Cardiac fibroblast (primary cell): ENCODE data around the gene KRTAP10-2.

Experiments used
- DNase-seq, 2 donors: peaks; one replicate each; pipeline versions ENCODE4 v3.0.0 to v3.0.0-alpha.2; 2010; ENCODE audit warnings: low read depth in 2 of 2
- H3K4me3 ChIP-seq, 2 donors: replicated peaks in 1 of 2; 1 replicate in 1 of 2; 2 replicates in 1 of 2; pipeline ENCODE4 v1.5.1; 2011; ENCODE audit warnings: low read depth in 2 of 2, low read length in 2 of 2, mild to moderate bottlenecking in 2 of 2, moderate library complexity in 1 of 2
- CTCF ChIP-seq: IDR thresholded peaks from one replicate; pipeline ENCODE4 v1.5.1; 2011; ENCODE audit warnings: low read depth, mild to moderate bottlenecking, low read length, inconsistent platforms

The KRTAP10-2 gene

GRCh38 chr21:44533121-44533890 is 18.0 kb downstream of the KRTAP10-2 start:
- no peak for DNase-seq
- TF ChIP-seq CTCF = no peak

GRCh38 chr21:44532712-44533111 is 18.6 kb downstream of the KRTAP10-2 start:
- DNase-seq = no peak
- TF ChIP-seq CTCF = no peak
- no peak overlapping the region for H3K4me3 ChIP-seq

More at GRCh38 chr21:44533121-44533890, 18.0 kb downstream of the KRTAP10-2 start:
- no peak overlapping the region for H3K4me3 ChIP-seq

GRCh38 chr21:44531606-44532564 is 19.4 kb downstream of the KRTAP10-2 start:
- H3K4me3 ChIP-seq = no peak overlapping the region
- no peak for DNase-seq
- no peak for TF ChIP-seq CTCF

- no peak for DNase-seq
- no peak overlapping the region for H3K4me3 ChIP-seq
Measured at GRCh38 chr21:44530903-44531605, 20.3 kb downstream of the KRTAP10-2 start.

GRCh38 chr21:44530221-44530902 is 20.9 kb downstream of the KRTAP10-2 start:
- no peak for TF ChIP-seq CTCF
- DNase-seq = no peak

More at GRCh38 chr21:44530903-44531605, 20.3 kb downstream of the KRTAP10-2 start:
- no peak for TF ChIP-seq CTCF

More at GRCh38 chr21:44530221-44530902, 20.9 kb downstream of the KRTAP10-2 start:
- H3K4me3 ChIP-seq = no peak overlapping the region
